Kidney epithelial cell (primary cell): Measurements from ENCODE around the gene NEIL1. TPM values are rescaled to one million over a fixed set of nuclear protein-coding genes. Genes with fewer than 3 reads are reported as not detected.
"Not testable (repeated sequence)": the region's sequence is repeated elsewhere in the genome, so short reads cannot be mapped to it uniquely, and the experiment has no call there.

ENCODE experiments used
- DNase-seq: peaks from one replicate; pipeline ENCODE4 v3.0.0-alpha.2; 2010; ENCODE audit warnings: low read depth
- H3K27me3 ChIP-seq: 2 replicates; pipeline ENCODE4 v1.6.0; 2011; ENCODE audit warnings: low read length; ENCODE audit not compliant: control insufficient read depth, insufficient read depth
- H3K36me3 ChIP-seq: 2 replicates; pipeline ENCODE4 v1.5.1; 2011; ENCODE audit warnings: low read length; ENCODE audit not compliant: control insufficient read depth, insufficient read depth
- H3K4me3 ChIP-seq: 2 replicates; pipeline ENCODE4 v1.5.1; 2011; ENCODE audit warnings: low read depth, mild to moderate bottlenecking, control low read depth, low read length
- CTCF ChIP-seq: IDR thresholded peaks from 2 replicates; pipeline ENCODE4 v1.5.1; 2011; ENCODE audit warnings: mild to moderate bottlenecking, moderate library complexity, low read length, control low read depth, inconsistent platforms; ENCODE audit not compliant: insufficient read depth, poor library complexity, severe bottlenecking
- total RNA-seq: library from RNA; depleted of rRNA; stranded (reverse); fragments of >200 nt; gene quantifications from 2 replicates; pipeline ENCODE4 v1.2.3, GENCODE V29; 2015

The NEIL1 gene
- total RNA-seq: 6.1 and 10.1 TPM in 2 replicates

- Histone ChIP-seq H3K36me3 (no peaks in the 10 kb centered on the region), H3K4me3 (peak within 1 kb of the TSS; percentile 67), H3K27me3 (peaks cover 2% of the 10 kb centered on the region)
- TF ChIP-seq CTCF: no peak
- DNase-seq: no peak
Observed at GRCh38 chr15:75346796-75347221, at the start of gene NEIL1. NEIL1 (plus strand) TSS chr15:75347039; CDS start chr15:75348906, 1,867 bp downstream.

- DNase-seq, H3K36me3 ChIP-seq, H3K4me3 ChIP-seq, H3K27me3 ChIP-seq: not testable (repeated sequence)
Observed at GRCh38 chr15:75298541-75299310, 48.1 kb upstream of the NEIL1 start.

GRCh38 chr15:75299311-75299688 lies 47.5 kb upstream of the NEIL1 start:
- H3K27me3 ChIP-seq, DNase-seq, H3K36me3 ChIP-seq, H3K4me3 ChIP-seq: not testable (repeated sequence)
- TF ChIP-seq CTCF: peak; percentile 29

- H3K27me3 ChIP-seq, H3K4me3 ChIP-seq, H3K36me3 ChIP-seq, DNase-seq: not testable (repeated sequence)
Observed at GRCh38 chr15:75300026-75300425, 46.8 kb upstream of the NEIL1 start.

- peaks cover 10% of the 10 kb centered on the region for H3K27me3 ChIP-seq
- no peak for TF ChIP-seq CTCF
- no peak overlapping the region for H3K4me3 ChIP-seq
- H3K36me3 ChIP-seq: no peaks in the 10 kb centered on the region
- DNase-seq: no peak
Observed at GRCh38 chr15:75302318-75302717, 44.5 kb upstream of the NEIL1 start.

GRCh38 chr15:75302753-75303152 lies 44.1 kb upstream of the NEIL1 start:
- H3K36me3 ChIP-seq, DNase-seq, H3K27me3 ChIP-seq, H3K4me3 ChIP-seq: not testable (repeated sequence)

- no peak for TF ChIP-seq CTCF
- peaks cover 10% of the 10 kb centered on the region for H3K27me3 ChIP-seq
- no peaks in the 10 kb centered on the region for H3K36me3 ChIP-seq
- DNase-seq: no peak
- no peak overlapping the region for H3K4me3 ChIP-seq
Observed at GRCh38 chr15:75306188-75306587, 40.7 kb upstream of the NEIL1 start.
